Peyer's patch (tissue), 4 donors: ENCODE data around the gene FNDC11.

Source experiments
- POLR2A ChIP-seq, 2 donors: fragments of 450-650 bp; IDR thresholded peaks; one replicate each; pipeline ENCODE4 v1.5.1; 2017; ENCODE audit warnings: antibody characterized with exemption in 2 of 2, mild to moderate bottlenecking in 2 of 2, moderate library complexity in 2 of 2
- TF ChIP-seq, protein P1 (sequence below), 6 experiments: fragments of 450-650 bp in 4 of 6; fragments of 200-600 bp in 2 of 6; sonication (generic) in 1 of 6; IDR thresholded peaks; one replicate each; pipeline ENCODE4 v1.5.1; 2017 to 2019; ENCODE audit warnings: antibody characterized with exemption in 6 of 6, mild to moderate bottlenecking in 3 of 6, moderate library complexity in 1 of 6

DNA sequence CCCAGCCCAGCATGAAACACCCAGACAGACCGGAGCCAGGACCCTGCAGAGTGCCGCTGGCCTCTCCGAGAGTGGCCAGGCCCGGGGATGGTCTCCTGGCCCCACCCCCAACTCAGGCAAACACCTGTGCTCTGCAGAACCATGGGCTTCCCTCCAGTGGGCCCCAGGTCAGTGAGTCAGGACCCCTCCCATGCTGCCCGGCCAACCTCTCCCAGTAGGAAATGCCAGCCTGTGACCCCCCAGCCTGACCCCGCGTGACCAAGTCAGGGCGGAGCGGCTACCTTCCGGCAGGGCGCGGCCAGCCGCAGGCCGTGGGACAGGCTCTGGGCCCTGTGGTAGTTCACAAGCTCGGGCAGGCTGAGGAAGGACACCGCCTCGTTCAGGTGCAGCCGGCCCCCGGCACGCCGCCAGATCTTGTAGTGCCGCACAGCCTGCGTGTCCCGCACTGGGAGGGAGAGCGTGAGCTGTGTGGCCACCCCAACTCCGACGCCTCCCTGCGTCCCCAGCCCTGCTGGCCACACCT lies 20.0 kb upstream of the FNDC11 start:
- TF ChIP-seq, protein P1, sequence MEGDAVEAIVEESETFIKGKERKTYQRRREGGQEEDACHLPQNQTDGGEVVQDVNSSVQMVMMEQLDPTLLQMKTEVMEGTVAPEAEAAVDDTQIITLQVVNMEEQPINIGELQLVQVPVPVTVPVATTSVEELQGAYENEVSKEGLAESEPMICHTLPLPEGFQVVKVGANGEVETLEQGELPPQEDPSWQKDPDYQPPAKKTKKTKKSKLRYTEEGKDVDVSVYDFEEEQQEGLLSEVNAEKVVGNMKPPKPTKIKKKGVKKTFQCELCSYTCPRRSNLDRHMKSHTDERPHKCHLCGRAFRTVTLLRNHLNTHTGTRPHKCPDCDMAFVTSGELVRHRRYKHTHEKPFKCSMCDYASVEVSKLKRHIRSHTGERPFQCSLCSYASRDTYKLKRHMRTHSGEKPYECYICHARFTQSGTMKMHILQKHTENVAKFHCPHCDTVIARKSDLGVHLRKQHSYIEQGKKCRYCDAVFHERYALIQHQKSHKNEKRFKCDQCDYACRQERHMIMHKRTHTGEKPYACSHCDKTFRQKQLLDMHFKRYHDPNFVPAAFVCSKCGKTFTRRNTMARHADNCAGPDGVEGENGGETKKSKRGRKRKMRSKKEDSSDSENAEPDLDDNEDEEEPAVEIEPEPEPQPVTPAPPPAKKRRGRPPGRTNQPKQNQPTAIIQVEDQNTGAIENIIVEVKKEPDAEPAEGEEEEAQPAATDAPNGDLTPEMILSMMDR (IDR thresholded peaks at IDR 0.05) = no peak
- TF ChIP-seq POLR2A (IDR thresholded peaks at IDR 0.05) = peak; percentile 64 to 76
